CD4-positive, CD25-positive, alpha-beta regulatory T cell (primary cell): Measurements from ENCODE around the gene NOL4L. TPM values are rescaled to one million over a fixed set of nuclear protein-coding genes. Genes with fewer than 3 reads are reported as not detected.

Experiments
- ATAC-seq, 2 donors: fragments of 150-1000 bp; cut with Tn5 transposase; one replicate each; pipeline ENCODE4 v1.10.0; 2021; ENCODE audit warnings: low read depth in 2 of 2, moderate number of reproducible peaks in 2 of 2, moderate library complexity in 1 of 2
- DNase-seq, 3 donors: peaks; one replicate each; pipeline versions ENCODE4 v3.0.0 to v3.0.0-alpha.2; 2012 to 2022; ENCODE audit warnings: mixed read lengths in 1 of 3
- H3K27ac ChIP-seq: one replicate; pipeline ENCODE4 v1.7.0; 2013; ENCODE audit warnings: mild to moderate bottlenecking, low read length; ENCODE audit not compliant: insufficient read depth, poor library complexity, severe bottlenecking
- H3K27me3 ChIP-seq: one replicate; pipeline ENCODE4 v1.7.0; 2013; ENCODE audit warnings: low read length; ENCODE audit not compliant: control insufficient read depth, insufficient read depth
- H3K36me3 ChIP-seq: one replicate; pipeline ENCODE4 v1.7.0; 2013; ENCODE audit warnings: mild to moderate bottlenecking, low read length, moderate library complexity; ENCODE audit not compliant: control insufficient read depth, insufficient read depth
- H3K4me1 ChIP-seq: 2 replicates; pipeline ENCODE4 v1.7.0; 2013; ENCODE audit warnings: mild to moderate bottlenecking, low read length; ENCODE audit not compliant: insufficient read depth, control insufficient read depth, poor library complexity, severe bottlenecking
- H3K4me3 ChIP-seq: one replicate; pipeline ENCODE4 v1.7.0; 2013; ENCODE audit warnings: low read depth, mild to moderate bottlenecking, low read length, moderate library complexity
- H3K9me3 ChIP-seq, 2 experiments: 1 replicate in 1 of 2; 2 replicates in 1 of 2; pipeline ENCODE4 v1.7.0; 2013; ENCODE audit warnings: low read length in 2 of 2, mild to moderate bottlenecking in 1 of 2, moderate library complexity in 1 of 2; ENCODE audit not compliant: control insufficient read depth in 2 of 2
- H3K27ac Mint-ChIP-seq, 3 donors: one replicate each; pipeline ENCODE4 v1.8.0; 2020 to 2022; ENCODE audit warnings: mild to moderate bottlenecking in 3 of 3, mixed read lengths in 3 of 3, moderate library complexity in 2 of 3
- H3K27me3 Mint-ChIP-seq: one replicate; pipeline ENCODE4 v1.8.0; 2022; ENCODE audit warnings: mild to moderate bottlenecking, mixed read lengths
- H3K36me3 Mint-ChIP-seq: one replicate; pipeline ENCODE4 v1.8.0; 2020; ENCODE audit warnings: mixed read lengths
- H3K4me1 Mint-ChIP-seq, 4 donors: one replicate each; pipeline ENCODE4 v1.8.0; 2020 to 2022; ENCODE audit warnings: mixed read lengths in 4 of 4, mild to moderate bottlenecking in 1 of 4
- H3K4me3 Mint-ChIP-seq, 4 donors: one replicate each; pipeline ENCODE4 v1.8.0; 2020 to 2022; ENCODE audit warnings: mild to moderate bottlenecking in 4 of 4, mixed read lengths in 4 of 4, moderate library complexity in 3 of 4
- H3K9me3 Mint-ChIP-seq, 7 donors: one replicate each; pipeline ENCODE4 v1.8.0; 2020 to 2022; ENCODE audit warnings: mixed read lengths in 7 of 7, mild to moderate bottlenecking in 3 of 7, moderate library complexity in 2 of 7
- polyA plus RNA-seq, 4 donors: library from polyadenylated mRNA; unstranded; fragments of 300-500 nt; fragmentation: Illumina TruSeq; gene quantifications; one replicate each; pipeline ENCODE4 v1.2.3, GENCODE V29; 2021
- total RNA-seq: library from RNA; stranded (reverse); gene quantifications from one replicate; pipeline ENCODE4 v1.2.3, GENCODE V29; 2022

Gene NOL4L
- total and polyA plus RNA-seq, 5 donors from 2014 or later = 7.1 to 84.8 (median 10.8) TPM

DNA sequence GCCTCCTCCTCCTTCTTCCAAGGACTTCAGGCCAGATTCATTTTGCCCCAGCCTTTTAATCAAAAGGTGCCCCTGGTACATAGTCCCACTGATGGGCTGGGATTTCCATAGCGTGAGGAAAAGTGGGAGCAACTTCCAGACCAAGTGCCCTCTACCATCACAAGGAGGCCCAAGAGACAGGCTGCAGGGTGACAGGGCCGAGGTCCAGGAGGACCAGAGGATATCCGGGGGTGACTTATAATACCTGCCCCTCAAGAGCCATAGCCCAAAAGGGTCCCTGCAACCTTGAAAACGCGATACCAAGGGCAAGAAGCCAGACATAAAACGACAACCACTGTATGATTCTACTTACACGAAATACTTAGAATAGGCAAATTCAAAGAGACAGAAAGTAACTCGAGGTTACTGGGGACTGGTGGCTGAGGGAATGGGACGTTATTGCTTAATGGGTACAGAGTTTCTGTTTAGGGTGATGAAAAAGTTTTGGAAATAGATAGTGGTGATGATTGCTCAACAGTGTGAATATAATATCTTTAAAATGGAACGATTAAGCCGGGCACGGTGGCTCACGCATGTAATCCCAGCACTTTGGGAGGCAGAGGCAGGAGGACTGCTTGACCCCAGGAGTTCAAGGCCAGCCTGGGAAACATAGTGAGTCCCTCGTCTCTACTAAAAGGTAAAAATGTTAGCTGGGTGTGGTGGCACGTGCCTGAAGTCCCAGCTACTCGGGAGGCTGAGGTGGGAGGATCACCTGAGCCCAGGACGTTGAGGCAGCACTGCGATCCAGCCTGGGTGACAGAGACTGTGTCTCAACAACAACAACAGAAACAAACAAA, 71.9 kb downstream of the NOL4L start:
- peaks cover 42% of the 10 kb centered on the region for H3K36me3 ChIP-seq
- peaks cover 65% of the 10 kb centered on the region for H3K4me1 ChIP-seq
- ATAC-seq = no peak
- no peaks in the 10 kb centered on the region for H3K27me3 ChIP-seq
- H3K4me3 ChIP-seq = peak overlapping the region; percentile 76
- Mint-ChIP-seq H3K4me1 (peaks cover 31 to 89% (median 58%) of the 10 kb centered on the region in 4 donors), H3K4me3 (peak overlapping the region; percentile 83 to 91 (median 88)), H3K27me3 (no peaks in the 10 kb centered on the region), H3K36me3 (peaks cover 54% of the 10 kb centered on the region), H3K9me3 (no peaks in the 10 kb centered on the region), H3K27ac (peak overlapping the region; percentile 92 to 98 (median 96))
- no peaks in the 10 kb centered on the region for H3K9me3 ChIP-seq
- H3K27ac ChIP-seq = no peak overlapping the region
- DNase-seq = no peak

DNA sequence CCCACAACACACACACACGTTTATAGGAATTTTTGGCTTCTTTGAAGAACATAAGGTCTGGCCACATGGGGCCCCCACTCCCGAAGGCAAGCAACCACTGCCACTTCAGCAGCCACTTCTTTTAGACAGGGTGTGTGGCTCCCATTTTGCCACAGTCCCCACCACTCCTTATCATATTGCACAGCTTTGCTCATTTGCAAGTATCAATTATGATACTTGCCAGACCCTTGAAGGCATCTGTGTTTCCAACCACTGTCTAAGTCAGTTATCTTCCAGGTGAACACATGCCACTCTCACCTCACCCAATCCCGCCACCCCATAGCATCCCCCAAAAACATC, 73.1 kb downstream of the NOL4L start:
- DNase-seq (no peak), ATAC-seq (no peak)
- Histone ChIP-seq H3K27me3 (no peaks in the 10 kb centered on the region), H3K9me3 (no peaks in the 10 kb centered on the region), H3K27ac (peak overlapping the region; percentile 39), H3K36me3 (peaks cover 30% of the 10 kb centered on the region), H3K4me3 (peak overlapping the region; percentile 76), H3K4me1 (peaks cover 72% of the 10 kb centered on the region)
- Mint-ChIP-seq H3K36me3 (peaks cover 53% of the 10 kb centered on the region), H3K27me3 (no peaks in the 10 kb centered on the region), H3K27ac (peak overlapping the region; percentile 92 to 98 (median 96)), H3K4me3 (peak overlapping the region; percentile 83 to 91 (median 88)), H3K4me1 (peaks cover 35 to 94% (median 65%) of the 10 kb centered on the region in 4 donors), H3K9me3 (no peaks in the 10 kb centered on the region)

GRCh38 chr20:32511358-32512046, 73.6 kb downstream of the NOL4L start:
- peak overlapping the region; percentile 83 to 91 (median 88) for H3K4me3 Mint-ChIP-seq
- H3K4me1 Mint-ChIP-seq = peaks cover 38 to 97% (median 66%) of the 10 kb centered on the region in 4 donors
- no peaks in the 10 kb centered on the region for H3K27me3 Mint-ChIP-seq
- H3K27ac Mint-ChIP-seq = peak overlapping the region; percentile 92 to 98 (median 96)
- DNase-seq = no peak
- Histone ChIP-seq H3K27ac (peak overlapping the region; percentile 69), H3K4me3 (peak overlapping the region; percentile 76), H3K9me3 (no peaks in the 10 kb centered on the region), H3K4me1 (peaks cover 72% of the 10 kb centered on the region), H3K36me3 (peaks cover 26% of the 10 kb centered on the region), H3K27me3 (no peaks in the 10 kb centered on the region)
- ATAC-seq = no peak
- H3K9me3 Mint-ChIP-seq = no peaks in the 10 kb centered on the region
- peaks cover 52% of the 10 kb centered on the region for H3K36me3 Mint-ChIP-seq

DNA sequence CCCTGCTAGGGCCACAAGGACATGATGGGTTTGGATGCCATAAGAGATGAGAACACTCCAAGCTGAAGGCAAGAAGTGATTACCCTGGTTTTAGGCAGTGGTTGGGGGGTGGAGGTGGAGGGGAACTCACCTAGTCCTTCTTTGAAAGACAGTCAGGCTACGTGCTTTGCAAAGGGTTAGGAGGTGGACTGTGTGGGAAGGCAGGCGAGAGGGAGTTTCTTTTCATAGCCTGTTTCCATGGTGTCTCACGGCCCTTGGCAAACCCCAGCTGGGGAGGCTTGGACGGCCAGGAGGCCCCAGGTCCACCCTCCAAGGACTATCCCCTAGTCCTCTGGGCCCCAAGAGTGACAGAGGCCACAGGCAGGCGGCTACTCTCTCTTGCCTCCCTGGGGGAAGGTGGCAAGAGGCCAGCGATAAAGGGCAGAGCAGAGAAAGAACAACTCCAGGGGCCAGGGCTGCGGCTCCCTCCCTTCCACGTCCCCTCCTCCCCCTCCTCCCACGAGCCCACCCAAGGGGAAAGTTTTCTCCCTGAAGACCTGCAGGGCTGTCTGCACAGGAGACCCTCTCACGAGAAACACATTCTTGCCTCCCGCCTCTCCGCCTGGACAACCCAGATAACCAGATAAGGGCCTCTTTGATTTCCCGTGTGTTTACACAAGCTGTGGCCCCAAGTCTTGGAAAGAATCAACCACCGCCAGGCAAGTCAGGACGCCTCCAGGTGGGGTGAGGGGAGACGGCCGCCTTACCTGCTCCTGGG, 74.4 kb downstream of the NOL4L start:
- Histone ChIP-seq H3K27me3 (no peaks in the 10 kb centered on the region), H3K9me3 (no peaks in the 10 kb centered on the region), H3K4me3 (peak overlapping the region; percentile 76), H3K36me3 (peaks cover 20% of the 10 kb centered on the region), H3K4me1 (peaks cover 72% of the 10 kb centered on the region), H3K27ac (peak overlapping the region; percentile 69)
- Mint-ChIP-seq H3K27me3 (no peaks in the 10 kb centered on the region), H3K4me1 (peaks cover 38 to 94% (median 62%) of the 10 kb centered on the region in 4 donors), H3K4me3 (peak overlapping the region; percentile 83 to 91 (median 88)), H3K9me3 (no peaks in the 10 kb centered on the region), H3K27ac (peak overlapping the region; percentile 92 to 98 (median 96)), H3K36me3 (peaks cover 45% of the 10 kb centered on the region)
- no peak for ATAC-seq
- DNase-seq = no peak

- peaks cover 38 to 94% (median 63%) of the 10 kb centered on the region in 4 donors for H3K4me1 Mint-ChIP-seq
- H3K4me1 ChIP-seq = peaks cover 71% of the 10 kb centered on the region
- peaks cover 17% of the 10 kb centered on the region for H3K36me3 ChIP-seq
- DNase-seq (no peak), ATAC-seq (no peak)
- peak overlapping the region; percentile 92 to 98 (median 96) for H3K27ac Mint-ChIP-seq
- no peaks in the 10 kb centered on the region for H3K9me3 Mint-ChIP-seq
- peak overlapping the region; percentile 83 to 91 (median 88) for H3K4me3 Mint-ChIP-seq
- H3K36me3 Mint-ChIP-seq = peaks cover 38% of the 10 kb centered on the region
- H3K27me3 Mint-ChIP-seq = no peaks in the 10 kb centered on the region
- peak overlapping the region; percentile 76 for H3K4me3 ChIP-seq
- H3K27ac ChIP-seq = peak overlapping the region; percentile 69
- no peaks in the 10 kb centered on the region for H3K27me3 ChIP-seq
- H3K9me3 ChIP-seq = no peaks in the 10 kb centered on the region
Measured at GRCh38 chr20:32510120-32510600, 75.0 kb downstream of the NOL4L start.

- Mint-ChIP-seq H3K4me3 (peak overlapping the region; percentile 83 to 91 (median 88)), H3K27me3 (no peaks in the 10 kb centered on the region), H3K36me3 (peaks cover 33% of the 10 kb centered on the region), H3K9me3 (no peaks in the 10 kb centered on the region), H3K4me1 (peaks cover 38 to 93% (median 62%) of the 10 kb centered on the region in 4 donors), H3K27ac (peak overlapping the region; percentile 92 to 98 (median 96))
- H3K4me1 ChIP-seq = peaks cover 66% of the 10 kb centered on the region
- peaks cover 17% of the 10 kb centered on the region for H3K36me3 ChIP-seq
- peak overlapping the region; percentile 69 for H3K27ac ChIP-seq
- H3K27me3 ChIP-seq = no peaks in the 10 kb centered on the region
- peak overlapping the region; percentile 76 for H3K4me3 ChIP-seq
- peak; percentile 46 to 87 (median 75) for DNase-seq
- no peaks in the 10 kb centered on the region for H3K9me3 ChIP-seq
- ATAC-seq = peak; percentile 84
Measured at GRCh38 chr20:32509639-32510066, 75.5 kb downstream of the NOL4L start.

- Histone ChIP-seq H3K27ac (peak overlapping the region; percentile 69), H3K9me3 (no peaks in the 10 kb centered on the region), H3K4me1 (peaks cover 62% of the 10 kb centered on the region), H3K27me3 (no peaks in the 10 kb centered on the region), H3K4me3 (no peak overlapping the region), H3K36me3 (peaks cover 13% of the 10 kb centered on the region)
- Mint-ChIP-seq H3K9me3 (no peaks in the 10 kb centered on the region), H3K4me1 (peaks cover 38 to 88% (median 58%) of the 10 kb centered on the region in 4 donors), H3K27ac (peak overlapping the region; percentile 92 to 98 (median 96)), H3K27me3 (no peaks in the 10 kb centered on the region), H3K36me3 (peaks cover 29% of the 10 kb centered on the region), H3K4me3 (peak overlapping the region in 3 of 4 donors; percentile 46 to 91 (median 77))
- DNase-seq (no peak), ATAC-seq (no peak)
Measured at GRCh38 chr20:32508775-32509119, 76.4 kb downstream of the NOL4L start.
